ENCODE results near the gene ALK.

The ALK gene

DNA sequence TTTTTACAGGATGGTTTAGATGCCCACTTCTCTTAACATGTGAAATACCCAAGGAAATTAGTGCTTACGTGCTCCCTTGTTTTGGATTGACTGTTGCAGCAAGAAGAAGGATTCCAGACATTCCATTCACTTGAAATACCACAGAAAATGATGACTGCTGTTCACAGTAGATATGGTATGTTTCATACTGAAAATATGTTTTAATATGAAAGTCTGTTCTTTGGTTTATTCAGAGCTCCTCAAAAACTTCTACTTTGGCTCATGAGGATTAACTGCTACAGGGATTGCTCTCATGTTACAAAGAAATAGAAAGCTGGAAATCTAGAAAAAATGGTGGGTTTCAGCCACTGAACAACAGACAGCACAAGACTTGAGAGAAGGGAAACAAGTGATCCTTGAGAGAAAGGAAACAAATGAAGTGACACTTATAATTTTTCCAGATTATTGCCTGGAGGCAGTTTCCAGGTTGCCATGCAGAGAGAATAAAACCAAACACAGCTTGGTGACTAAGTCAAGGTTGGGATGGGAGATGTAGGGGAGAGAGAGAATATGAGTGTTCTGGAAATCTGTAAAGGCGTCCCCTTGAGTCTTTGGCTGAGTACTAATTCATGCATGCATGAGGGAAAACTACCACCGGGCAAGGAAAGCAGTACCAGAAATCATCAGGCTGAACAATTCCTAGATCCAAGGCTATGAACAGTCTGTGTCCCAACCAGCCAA is 458.0 kb downstream of the ALK start:
- DNase-seq (ENCODE audit: low read depth in 2 of 2, low spot score in 1 of 2): no peak

DNA sequence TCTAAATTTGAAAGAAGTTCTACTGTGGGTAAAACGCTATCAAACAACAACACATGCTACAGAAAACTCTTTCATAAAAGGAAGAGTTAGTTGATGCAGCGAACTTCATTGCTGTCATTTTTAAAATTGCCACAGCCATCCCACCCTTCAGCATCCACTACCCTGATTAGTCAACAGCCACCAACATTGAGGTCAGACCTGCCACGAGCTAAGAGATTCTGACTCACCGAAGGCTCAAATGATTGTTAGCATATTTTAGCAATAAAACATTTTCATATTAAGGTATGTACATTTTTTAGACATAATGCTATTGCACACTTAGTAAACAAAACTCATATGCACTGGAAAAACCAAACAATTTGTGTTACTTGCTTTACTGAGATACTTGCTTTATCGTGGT is 459.1 kb downstream of the ALK start:
- DNase-seq (ENCODE audit: low read depth in 2 of 2, low spot score in 1 of 2): no peak

DNA sequence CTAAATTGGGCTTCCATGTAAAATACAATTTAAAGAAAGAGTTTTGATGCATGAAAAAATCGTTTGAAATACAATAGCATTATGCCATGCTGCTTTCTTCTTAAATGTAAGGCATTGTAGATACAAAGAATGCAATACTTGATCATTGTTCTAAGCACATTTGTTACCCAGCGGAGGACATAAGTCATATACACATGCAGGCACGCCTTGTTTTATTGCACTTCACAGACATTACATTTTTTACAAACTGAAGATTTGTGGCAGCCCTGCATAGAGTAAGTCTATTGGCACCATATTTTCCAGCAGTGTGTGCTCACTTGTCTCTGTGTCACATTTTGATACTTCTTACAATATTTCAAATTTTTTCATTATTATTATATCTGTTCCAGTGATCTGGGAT is 461.2 kb downstream of the ALK start:
- no peak for DNase-seq (ENCODE audit: low read depth in 2 of 2, low spot score in 1 of 2)

DNA sequence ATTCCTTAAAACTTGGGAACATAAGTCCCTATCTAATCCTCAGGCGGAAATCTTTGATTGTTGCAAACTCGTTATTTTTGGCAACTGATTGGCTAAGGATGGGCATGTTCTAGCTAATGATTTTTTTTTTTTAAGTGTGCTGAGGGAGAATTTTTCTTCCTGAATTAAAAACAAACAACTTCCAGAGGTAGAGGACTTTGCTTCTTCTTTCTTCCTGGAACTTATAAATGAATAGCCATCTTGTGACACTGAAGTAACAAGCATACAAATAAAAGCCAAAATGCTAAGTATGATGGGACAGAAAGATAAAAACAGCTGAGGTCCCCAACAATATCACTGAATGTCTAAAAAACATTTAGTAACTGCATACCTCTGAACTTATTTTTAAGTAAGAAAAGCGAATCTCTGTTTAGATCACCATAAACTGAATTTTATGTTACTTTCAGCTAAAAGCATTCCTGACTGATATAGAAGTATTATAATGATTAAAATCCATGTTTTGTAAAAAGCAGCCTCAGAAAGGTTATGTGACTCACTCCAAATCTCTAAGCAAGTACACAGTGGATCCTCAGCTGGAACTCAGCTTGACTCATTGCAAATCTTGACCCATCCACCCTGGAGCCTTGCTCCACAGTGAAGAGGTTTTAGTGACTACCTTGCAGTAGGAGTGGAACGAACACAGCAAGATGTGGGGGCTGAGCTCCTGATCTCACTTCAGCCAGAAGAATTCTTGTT is 461.8 kb downstream of the ALK start:
- no peak for DNase-seq (ENCODE audit: low read depth in 2 of 2, low spot score in 1 of 2)

DNA sequence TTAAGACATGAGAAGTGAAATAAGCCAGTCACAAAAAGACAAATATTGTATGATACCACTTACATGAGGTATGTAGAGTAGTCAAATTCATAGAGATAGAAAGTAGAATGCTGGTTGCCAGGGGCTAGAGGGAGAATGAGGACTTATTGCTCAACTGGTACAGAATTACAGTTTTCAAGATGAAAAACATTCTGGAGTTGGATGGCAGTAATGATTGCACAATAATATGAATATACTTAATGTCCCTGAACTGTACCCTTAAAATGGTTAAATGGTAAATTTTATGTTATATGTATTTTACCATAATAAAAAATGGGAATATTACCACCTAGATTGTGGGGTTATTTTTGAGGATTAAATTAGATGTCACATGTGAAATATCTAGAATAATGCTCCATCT is 465.0 kb downstream of the ALK start:
- no peak for DNase-seq (ENCODE audit: low read depth in 2 of 2, low spot score in 1 of 2)

DNA sequence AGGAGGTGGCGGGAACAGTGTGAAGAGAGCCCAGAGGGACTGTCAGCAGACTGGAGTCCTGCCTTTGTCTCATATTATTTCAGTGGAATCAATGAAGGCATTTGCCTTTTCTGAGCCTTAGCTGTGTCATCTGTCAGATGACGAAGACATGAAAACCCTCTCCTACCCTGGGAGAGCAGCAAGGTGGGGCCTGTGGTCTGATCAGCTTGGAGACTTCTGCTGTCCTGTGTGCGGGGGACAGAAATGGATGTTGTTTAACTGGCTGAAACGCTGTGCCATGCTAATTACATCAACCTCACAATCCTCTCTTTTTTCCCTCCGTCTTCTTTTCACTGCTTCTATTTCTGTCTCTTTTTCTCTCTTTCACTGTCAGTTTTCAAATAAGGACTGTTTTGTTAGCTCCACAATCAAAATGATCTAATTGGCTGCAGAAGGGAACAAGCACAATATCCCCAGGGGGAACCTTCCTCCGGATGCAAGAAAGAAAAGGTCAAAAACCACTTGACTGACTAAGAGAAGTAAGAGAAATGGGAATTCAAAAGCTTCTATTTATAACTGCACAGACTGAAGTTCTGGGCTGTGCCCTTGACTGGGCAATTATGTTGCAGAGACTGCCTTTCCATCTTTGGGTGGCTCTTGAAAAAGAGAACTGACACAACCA is 466.1 kb downstream of the ALK start:
- no peak for DNase-seq (ENCODE audit: low read depth in 2 of 2, low spot score in 1 of 2)

DNA sequence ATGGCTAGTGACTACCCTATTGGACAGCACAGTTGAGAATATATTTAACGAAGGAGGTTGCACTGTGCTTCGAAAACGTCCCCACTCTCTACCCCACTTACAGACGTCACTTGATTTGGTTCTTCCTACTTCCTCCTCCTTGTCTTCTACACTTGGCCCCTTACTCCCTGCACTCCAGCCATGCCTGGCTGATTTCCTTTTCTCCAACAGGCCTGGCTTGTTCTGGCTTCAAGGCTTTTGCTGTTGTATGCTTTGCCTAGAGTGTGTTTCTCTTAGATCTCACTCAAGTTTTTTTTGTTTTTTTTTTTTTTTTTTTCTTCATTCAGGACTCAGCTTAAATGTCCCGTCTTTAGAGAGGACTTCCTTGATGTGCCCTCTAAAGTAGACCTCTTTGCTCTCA is 469.4 kb downstream of the ALK start:
- no peak for DNase-seq (ENCODE audit: low read depth in 2 of 2, low spot score in 1 of 2)

DNA sequence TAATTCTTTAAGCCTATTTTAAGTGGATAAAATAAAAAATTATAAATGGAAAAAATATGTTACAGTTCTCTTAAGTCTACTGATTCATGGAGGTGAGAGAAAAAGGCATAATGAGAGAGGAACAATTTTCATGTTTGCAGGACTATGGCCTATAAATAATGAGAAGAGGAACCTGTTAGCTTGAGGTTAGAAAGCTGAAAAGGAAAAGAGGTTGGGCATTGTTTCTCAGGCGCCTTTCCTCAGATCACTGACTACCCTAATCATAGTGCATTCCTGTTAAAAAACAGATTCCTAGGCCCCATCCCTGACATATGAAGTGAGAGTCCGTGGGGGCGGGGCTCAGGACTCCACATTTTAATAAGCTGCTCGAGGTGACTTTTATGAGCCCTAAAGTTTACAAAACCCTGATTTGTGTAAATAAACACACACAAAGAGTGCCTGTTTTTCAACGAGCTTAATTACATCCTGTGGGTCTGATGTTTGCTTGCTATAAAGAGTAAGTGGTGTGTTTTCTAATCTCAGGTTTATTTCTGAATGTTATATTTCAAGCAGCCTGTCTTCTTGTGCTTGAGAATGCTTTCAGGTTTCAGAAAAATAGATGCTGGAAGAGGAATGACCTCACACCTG is 470.7 kb downstream of the ALK start:
- DNase-seq (ENCODE audit: low read depth in 2 of 2, low spot score in 1 of 2): no peak

DNA sequence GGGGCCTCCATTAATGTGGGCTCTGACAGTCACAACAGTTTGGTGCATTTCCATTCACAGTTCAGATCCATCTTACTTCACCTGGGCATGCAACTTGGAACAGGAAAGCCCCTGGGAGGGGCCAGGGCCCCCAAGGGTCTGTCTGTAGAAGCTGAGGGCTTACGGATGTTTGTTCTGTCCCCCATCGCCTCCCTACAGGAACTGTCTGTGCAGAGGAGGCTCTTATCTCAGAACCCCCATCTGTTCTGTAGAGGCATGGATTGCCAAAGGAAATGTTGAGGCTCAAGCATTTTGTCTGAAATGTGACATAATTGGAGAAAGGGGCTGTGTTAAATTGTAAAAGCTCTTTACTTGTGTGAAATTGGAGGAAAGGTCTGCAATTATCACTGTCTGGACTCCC is 471.9 kb downstream of the ALK start:
- no peak for DNase-seq (ENCODE audit: low read depth in 2 of 2, low spot score in 1 of 2)

DNA sequence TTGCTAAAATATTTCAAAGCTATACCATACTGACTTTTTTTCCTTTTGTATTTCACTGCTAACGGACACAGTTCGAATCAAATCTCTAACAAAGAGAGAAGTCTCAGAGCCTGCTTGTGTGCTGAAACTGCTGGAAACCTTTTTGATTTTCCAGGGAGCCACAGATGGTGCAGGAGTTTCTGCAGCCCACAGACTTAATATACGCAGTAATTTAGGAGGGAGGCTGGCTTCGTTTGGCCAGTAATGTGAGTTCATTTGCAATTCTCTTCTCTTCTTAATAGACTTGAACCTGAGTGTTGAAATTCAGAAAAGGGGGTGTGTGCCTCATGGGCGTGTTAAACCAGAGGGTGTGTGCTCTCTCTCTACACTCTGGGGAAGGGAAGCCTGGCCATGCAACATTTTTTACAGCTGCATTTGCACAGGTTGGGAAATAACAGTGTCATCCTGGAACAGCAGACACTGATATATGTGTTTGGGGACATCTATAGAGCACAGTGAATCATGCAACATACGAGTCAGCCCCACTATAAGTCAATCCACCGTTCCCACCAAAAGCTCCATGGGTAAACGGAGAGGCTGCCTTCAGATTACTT is 473.2 kb downstream of the ALK start:
- DNase-seq (ENCODE audit: low read depth in 2 of 2, low spot score in 1 of 2): no peak

DNA sequence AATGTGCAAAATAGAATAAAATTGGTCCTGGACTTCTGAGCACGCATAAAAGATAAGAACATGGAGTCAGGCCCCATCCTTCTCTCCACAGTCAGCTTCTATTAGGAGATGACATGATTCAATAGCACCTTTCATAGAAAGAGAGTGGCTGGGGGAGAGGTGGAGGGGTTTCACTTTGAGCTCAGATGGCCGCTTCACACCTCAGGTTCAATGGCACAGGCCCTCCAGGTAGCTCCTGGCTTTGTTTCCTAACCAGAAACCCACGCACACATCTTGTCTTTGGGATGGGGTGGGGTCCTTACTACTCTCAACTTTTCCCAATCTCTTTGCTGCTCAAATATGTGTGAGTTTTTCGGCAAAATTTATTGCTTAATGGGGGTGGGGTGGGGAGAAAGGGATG is 473.9 kb downstream of the ALK start:
- DNase-seq (ENCODE audit: low read depth in 2 of 2, low spot score in 1 of 2): no peak

DNA sequence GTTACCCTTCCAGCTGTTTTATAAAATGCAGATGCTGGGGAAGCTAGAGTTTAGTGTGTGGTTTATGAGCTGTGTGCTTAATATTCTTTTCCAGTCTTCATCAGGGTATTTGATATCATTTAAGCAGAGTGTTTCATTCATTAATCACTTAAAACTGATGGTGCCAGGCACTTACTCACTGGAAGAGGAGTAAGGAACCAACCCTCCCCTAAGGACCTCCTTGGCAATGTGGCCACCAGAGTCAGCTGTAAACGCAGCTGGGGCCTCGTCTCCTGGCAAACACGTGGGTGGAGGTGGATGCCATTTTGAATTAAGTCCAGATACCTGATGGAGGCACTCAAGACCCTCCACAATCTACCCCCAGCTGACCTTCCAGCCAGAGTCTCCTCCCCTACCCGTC is 474.5 kb downstream of the ALK start:
- DNase-seq (ENCODE audit: low read depth in 2 of 2, low spot score in 1 of 2): no peak

DNA sequence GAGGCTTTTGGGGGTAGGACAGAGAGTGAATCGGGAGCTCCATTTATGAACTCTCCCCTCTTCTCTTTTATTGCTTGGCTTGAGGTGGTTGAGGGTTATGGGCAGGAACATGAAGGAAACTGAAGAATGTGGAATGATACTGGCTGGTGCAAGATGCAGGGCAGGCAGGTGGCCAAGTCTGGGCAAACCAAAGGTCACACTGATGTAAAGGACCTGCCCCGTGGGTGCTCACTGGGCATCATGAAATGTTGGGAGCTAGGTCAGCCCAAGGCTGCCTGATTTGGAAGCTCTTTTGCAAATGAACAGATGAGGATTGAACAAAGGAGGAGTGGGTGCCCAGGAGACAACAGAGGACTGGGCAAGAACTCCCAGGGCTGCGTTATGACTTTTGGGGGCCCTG is 477.2 kb downstream of the ALK start:
- no peak for DNase-seq (ENCODE audit: low read depth in 2 of 2, low spot score in 1 of 2)

DNA sequence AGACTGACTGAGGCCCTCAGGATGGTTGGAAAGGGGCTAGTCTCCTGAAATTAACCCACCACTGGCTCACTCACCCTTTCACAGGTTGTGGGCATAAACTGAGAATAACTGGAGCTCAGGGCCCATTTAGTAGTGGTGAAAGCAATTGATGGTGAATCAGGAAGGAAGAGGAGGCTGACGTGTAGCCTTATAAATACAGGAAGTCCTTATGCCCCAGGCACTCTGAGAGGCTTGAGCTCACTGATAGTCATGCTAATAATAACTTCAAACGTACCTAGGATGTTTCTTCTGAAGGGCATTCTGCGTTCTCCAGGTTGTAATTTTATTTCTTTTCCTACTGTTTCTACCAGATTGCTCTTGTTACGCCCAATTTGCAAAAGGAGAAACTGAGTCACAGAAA is 477.8 kb downstream of the ALK start:
- DNase-seq (ENCODE audit: low read depth in 2 of 2, low spot score in 1 of 2): no peak

DNA sequence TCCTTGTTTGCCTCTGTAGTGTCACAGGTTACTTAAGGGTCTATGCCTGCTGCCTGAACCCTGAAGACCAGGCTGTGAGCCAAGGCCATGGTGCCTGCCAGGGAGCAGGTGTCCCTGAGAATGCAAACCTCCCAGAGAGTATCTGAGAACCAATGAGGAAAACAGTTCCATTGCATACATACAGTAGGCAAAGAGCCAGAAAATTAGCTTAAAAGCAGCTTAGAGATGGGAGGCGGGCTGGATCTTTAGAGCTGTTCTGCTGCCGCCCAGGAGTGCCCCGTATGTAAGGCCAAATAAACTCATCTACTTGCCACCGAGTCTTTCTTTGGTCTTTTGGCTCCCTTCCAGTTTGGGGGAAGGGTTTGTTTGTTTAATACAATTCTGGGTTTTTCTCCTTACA is 478.2 kb downstream of the ALK start:
- DNase-seq (ENCODE audit: low read depth in 2 of 2, low spot score in 1 of 2): no peak

DNA sequence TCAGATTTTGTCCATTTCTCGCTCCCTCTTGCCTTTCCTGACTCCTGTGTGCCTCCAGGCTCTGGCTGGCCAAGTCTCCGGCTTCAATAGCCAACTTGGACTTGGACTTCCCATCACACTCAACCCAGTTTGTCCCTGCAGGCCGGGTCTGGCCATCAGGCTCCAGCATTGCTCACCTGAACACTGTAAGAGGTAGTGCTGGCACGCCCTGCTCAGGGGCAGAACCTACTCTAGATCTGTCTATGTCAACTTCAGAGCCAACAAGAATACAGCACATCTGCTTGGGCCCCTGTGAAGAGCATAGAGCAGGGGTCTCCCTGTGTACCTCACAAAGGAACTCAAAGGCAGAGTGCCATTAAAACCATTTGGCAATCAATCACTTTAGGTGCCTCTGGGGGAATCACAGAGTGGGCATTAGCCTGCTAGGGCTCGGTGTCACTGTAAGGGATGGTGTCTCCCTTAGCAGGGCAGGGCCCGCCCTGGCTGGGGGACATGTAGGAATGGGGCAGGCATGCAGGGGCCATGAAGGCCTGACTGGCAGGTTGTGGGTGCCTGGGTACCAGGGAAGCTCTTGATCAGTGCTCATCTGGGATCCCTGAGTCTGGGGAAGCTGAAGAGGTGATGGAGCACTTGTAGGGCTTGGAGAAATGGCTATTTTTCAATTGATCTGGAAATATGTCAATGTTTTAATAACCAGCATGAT is 480.3 kb downstream of the ALK start:
- DNase-seq (ENCODE audit: low read depth in 2 of 2, low spot score in 1 of 2): no peak

DNA sequence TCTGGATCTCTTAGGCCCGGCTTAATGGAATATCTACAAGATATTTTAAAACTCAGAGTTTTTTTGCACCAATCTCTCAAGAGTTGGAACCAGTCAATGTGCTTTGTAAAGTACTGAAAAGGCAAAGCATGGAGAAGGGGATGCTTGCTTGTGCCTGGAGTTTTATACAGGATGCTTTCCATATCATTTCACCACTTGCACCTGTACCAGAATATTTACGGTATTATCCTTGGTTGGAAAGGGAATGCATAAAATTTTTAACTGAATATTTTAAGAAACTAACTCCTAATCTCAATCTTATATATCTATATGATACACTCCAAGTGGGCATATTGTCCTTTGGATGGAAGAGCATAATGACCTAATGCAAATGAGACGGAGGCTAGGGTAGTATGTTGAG is 487.5 kb downstream of the ALK start:
- no peak for DNase-seq (ENCODE audit: low read depth in 2 of 2, low spot score in 1 of 2)

DNA sequence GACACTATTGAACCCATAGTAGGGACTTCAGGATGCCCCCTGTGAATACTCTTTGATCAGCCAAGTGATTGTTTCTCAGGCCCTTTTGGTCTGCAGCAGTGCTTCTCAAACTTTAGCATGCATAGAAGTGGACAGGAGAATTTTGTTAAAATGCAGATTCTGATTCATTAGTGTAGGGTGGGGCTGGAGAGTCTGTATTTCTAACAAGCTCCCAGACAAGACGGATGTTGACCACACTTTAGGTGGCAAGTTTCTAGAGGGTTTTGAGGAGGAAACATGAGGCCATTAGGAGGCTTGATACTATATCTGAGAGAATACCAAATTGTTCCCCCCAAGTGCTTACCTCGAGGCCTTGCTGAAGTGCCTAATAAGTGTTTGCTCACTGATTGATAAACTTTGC is 488.3 kb downstream of the ALK start:
- DNase-seq (ENCODE audit: low read depth in 2 of 2, low spot score in 1 of 2): no peak

DNA sequence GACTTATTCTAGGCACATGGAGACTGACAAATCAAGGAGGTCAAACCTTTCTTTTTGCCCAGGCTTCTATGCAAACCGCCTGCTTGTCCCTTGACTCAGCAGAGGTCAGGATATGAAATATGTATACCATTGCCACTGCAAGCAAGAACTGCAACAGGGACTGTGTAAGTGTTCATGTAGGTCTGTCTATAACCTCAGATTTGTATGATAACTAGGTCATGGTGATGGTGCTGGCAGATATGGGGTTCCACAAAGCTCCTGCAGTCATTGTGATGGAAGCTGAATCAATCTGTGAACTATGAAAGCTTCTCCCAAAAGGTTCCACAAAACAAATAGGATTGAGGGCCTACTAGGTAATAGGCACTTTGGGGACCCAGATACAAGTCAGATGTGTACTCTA is 489.9 kb downstream of the ALK start:
- no peak for DNase-seq (ENCODE audit: low read depth in 2 of 2, low spot score in 1 of 2)

DNA sequence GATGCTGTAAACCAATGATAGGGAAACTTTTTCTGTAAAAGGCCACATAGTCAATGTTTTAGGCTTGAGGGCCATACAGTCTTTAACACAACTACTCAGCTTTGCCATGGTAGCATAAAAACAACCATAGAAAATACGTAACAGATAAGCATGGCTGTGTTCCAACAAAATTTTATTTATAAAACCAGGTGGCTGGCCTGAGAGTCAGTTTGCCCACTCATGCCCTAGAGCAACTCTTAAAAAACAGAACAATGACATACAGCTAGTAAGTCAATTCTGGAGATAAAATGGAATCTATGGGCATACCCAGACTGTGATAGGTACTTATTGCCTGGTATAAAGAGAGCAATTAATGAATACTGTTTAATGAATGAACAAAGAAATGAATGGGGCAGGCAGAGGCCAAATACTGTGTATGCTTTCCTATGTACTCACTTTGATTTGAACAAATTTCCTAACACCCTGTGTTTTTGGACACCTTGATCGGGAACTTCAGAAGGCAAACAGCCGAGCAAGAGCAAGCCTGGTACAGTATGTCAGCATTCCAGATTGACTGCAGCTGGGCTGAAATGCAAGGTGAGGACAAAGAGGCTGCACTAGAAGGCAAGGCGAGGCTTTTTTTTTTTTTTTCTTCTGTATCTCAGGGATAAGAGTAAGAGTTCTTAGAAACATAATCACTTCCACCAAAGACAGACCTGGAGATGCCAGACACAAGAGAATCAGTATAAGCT is 490.8 kb downstream of the ALK start:
- DNase-seq (ENCODE audit: low read depth in 2 of 2, low spot score in 1 of 2): no peak
